GM12801 (cell line): ENCODE data around the gene MBD3L5.
"Not testable (repeated sequence)": the region's sequence is repeated elsewhere in the genome, so short reads cannot be mapped to it uniquely, and the experiment has no call there.

ENCODE experiments used
- CTCF ChIP-seq: IDR thresholded peaks from one replicate; pipeline ENCODE4 v1.5.1; 2011; ENCODE audit warnings: control low read depth; ENCODE audit not compliant: insufficient read length; ENCODE audit errors: extremely low read depth

The MBD3L5 gene

GRCh38 chr19:7030278-7030677 is at the start of gene MBD3L5:
TSS of gene MBD3L5 (plus strand) at chr19:7030578. CDS start at chr19:7030612, 34 bp downstream.
- TF ChIP-seq CTCF, result not testable (repeated sequence)

- no peak for TF ChIP-seq CTCF
Measured at GRCh38 chr19:6983448-6983847, 46.9 kb upstream of the MBD3L5 start.

- TF ChIP-seq CTCF, result no peak
Measured at GRCh38 chr19:6987850-6988249, 42.5 kb upstream of the MBD3L5 start.

- no peak for TF ChIP-seq CTCF
Measured at GRCh38 chr19:6988257-6988656, 42.1 kb upstream of the MBD3L5 start.

GRCh38 chr19:6995054-6995453 is 35.3 kb upstream of the MBD3L5 start:
- TF ChIP-seq CTCF, result no peak

- no peak for TF ChIP-seq CTCF
Measured at GRCh38 chr19:6996810-6997209, 33.6 kb upstream of the MBD3L5 start.

- TF ChIP-seq CTCF, result no peak
Measured at GRCh38 chr19:6997679-6998445, 32.5 kb upstream of the MBD3L5 start.

GRCh38 chr19:6999933-7000332 is 30.4 kb upstream of the MBD3L5 start:
- TF ChIP-seq CTCF, result no peak
